GM19455 (cell line): ENCODE data around the gene DRD3.

Experiments used
- ATAC-seq: cut with Tn5 transposase; IDR thresholded peaks from one replicate; pipeline ENCODE4 v1.9.1; 2021; ENCODE audit not compliant: unreplicated experiment

Gene DRD3

GRCh38 chr3:114186501-114186900 is 7.6 kb upstream of the DRD3 start:
- no peak for ATAC-seq

GRCh38 chr3:114179575-114179974 is 723 bp upstream of the DRD3 start:
- ATAC-seq: no peak

GRCh38 chr3:114176890-114177289 is 2.0 kb downstream of the DRD3 start:
- no peak for ATAC-seq

- no peak for ATAC-seq
These were observed 2.4 kb downstream of the DRD3 start for GRCh38 chr3:114176487-114176886.

GRCh38 chr3:114175204-114175987 is 3.5 kb downstream of the DRD3 start:
- no peak for ATAC-seq

- no peak for ATAC-seq
These were observed 7.2 kb downstream of the DRD3 start for GRCh38 chr3:114171677-114172076.

- no peak for ATAC-seq
These were observed 10.7 kb downstream of the DRD3 start for GRCh38 chr3:114168150-114168549.

- no peak for ATAC-seq
These were observed 21.5 kb downstream of the DRD3 start for GRCh38 chr3:114157321-114157720.

- no peak for ATAC-seq
These were observed 23.5 kb downstream of the DRD3 start for GRCh38 chr3:114155370-114155821.

GRCh38 chr3:114154321-114154821 is 24.5 kb downstream of the DRD3 start:
- ATAC-seq: no peak

GRCh38 chr3:114152519-114153151 is 26.2 kb downstream of the DRD3 start:
- ATAC-seq: peak; percentile 98

GRCh38 chr3:114151091-114151490 is 27.8 kb downstream of the DRD3 start:
- ATAC-seq: no peak

- ATAC-seq: no peak
These were observed 31.6 kb downstream of the DRD3 start for GRCh38 chr3:114147251-114147650.

- peak; percentile 79 for ATAC-seq
These were observed 33.8 kb downstream of the DRD3 start for GRCh38 chr3:114144909-114145688.

- ATAC-seq: no peak
These were observed 35.0 kb downstream of the DRD3 start for GRCh38 chr3:114143817-114144216.

GRCh38 chr3:114139836-114140235 is 39.0 kb downstream of the DRD3 start:
- no peak for ATAC-seq

GRCh38 chr3:114133947-114134346 is 44.9 kb downstream of the DRD3 start:
- no peak for ATAC-seq

- no peak for ATAC-seq
These were observed 46.4 kb downstream of the DRD3 start for GRCh38 chr3:114132500-114132899.

- ATAC-seq: no peak
These were observed 50.0 kb downstream of the DRD3 start for GRCh38 chr3:114128826-114129225.

GRCh38 chr3:114128231-114128630 is 50.6 kb downstream of the DRD3 start:
- no peak for ATAC-seq

- ATAC-seq: no peak
These were observed 51.3 kb downstream of the DRD3 start for GRCh38 chr3:114127517-114127916.

- ATAC-seq: no peak
These were observed 52.4 kb downstream of the DRD3 start for GRCh38 chr3:114126461-114126860.
